NCI-H460 (cell line): ENCODE results near the gene CD200R1. TPM values are rescaled to one million over a fixed set of nuclear protein-coding genes. Genes with fewer than 3 reads are reported as not detected.
A peak's percentile ranks its signal among the peaks of the same experiment; 100 is the strongest.

Experiments used
- DNase-seq: peaks from one replicate; pipeline ENCODE4 v3.0.0-alpha.2; 2016; ENCODE audit warnings: low read depth; ENCODE audit errors: extremely low read depth
- total RNA-seq: library from RNA; depleted of rRNA; stranded (reverse); fragments of >200 nt; shearing (Covaris generic); gene quantifications from 2 replicates; pipeline ENCODE4 v1.2.3, GENCODE V29; 2014; rRNA removed

CD200R1 gene
- total RNA-seq, 1 experiment from 2014 or later = not detected

DNA sequence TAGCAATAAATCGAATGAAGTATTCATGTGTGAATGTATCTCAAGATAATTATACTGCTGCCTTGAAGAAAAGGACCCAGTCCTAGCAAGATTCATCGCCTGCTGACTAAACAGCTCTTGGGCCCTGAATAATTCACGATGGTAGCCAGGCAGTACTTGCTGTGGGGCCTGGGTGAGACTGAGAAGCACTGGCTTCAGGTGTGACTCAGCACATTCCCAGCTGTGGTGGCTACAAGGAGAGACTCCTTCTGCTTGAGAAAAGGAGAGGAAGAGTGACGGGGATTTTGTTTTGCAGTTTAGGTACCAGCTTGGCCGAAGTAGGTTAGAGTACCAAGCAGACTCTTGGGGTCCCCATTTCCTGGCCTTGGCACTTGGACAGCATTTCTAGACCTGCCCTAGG, 80.6 kb downstream of the CD200R1 start:
- peak; percentile 19 for DNase-seq

DNA sequence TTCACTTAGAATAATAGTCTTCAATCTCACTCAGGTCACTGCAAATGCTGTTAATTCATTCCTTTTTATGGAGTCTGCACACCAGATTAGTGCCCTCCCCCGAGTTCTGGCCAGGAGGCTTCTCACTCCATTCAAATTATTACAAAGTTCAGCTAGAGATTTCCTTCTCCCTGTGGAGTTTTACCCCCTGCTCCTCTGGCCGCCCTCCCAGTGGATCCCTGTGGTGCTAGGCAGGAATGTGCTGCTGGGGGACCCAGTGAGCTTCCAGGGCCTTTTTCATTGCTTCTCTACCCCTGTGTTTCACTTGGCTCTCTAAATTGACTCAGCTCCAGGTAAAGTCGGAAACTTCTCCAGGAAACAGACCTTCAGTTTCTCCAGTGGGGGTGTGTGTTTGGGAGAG, 85.5 kb downstream of the CD200R1 start:
- DNase-seq = no peak

DNA sequence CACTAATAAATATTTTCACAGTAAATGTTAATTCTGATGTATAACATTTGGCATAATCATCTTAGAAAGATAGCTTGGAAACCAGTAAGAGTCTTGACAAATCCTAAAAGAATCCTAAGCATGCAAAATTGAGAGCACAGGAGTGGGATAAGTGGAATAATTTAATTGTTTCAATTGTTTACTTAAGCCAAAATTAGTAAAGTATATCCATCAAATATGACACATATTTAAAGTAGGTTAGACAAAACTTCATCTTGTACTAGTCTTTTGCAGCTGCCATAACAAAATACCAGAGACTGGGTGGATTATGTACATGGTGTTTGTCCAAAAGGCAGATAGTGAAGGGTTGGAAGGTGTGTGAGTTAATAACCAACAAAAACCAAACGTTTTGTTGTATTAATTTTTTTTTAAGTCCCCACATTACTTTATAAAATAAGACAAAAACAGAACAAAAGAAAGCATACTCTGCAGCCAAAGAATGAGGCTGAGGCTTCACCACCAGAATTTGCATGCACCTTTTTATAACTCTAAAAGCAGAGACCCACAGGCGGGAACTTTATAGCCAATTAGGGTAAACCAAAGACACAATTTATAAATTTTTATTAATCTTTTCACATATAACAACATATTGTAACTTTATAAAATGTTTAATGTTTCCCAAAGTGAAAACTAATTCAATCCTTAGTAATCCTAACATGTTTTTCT, 86.4 kb downstream of the CD200R1 start:
- no peak for DNase-seq

DNA sequence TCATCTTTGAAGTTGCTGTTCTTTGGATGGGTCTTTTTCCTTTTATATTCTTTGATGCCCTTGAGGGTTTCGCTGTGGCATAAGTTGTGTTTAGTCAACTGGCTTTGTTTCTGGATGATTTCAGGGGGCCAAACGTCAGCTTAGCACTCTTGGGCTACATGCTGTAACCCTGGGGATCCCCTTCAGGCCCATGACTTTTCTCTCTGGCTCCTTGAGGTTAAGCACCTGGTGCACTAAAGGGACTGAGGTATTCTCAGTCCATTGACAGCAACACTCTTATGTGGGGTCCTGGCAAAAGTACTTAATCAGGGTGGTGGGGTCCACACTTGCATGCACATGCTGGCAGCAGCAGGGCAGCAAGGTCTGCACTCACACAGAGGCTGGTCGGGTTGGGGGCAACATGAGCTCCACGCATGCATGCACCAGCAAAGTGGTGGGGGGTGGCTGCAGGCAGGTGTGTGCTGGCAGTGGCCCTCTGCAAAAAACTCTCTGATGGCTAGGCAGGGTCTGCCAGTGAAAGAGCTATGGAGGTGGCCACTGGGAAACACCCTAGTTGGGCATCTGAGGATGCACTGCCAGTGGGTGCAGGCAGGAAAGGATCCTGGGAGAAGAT, 90.1 kb downstream of the CD200R1 start:
- no peak for DNase-seq

DNA sequence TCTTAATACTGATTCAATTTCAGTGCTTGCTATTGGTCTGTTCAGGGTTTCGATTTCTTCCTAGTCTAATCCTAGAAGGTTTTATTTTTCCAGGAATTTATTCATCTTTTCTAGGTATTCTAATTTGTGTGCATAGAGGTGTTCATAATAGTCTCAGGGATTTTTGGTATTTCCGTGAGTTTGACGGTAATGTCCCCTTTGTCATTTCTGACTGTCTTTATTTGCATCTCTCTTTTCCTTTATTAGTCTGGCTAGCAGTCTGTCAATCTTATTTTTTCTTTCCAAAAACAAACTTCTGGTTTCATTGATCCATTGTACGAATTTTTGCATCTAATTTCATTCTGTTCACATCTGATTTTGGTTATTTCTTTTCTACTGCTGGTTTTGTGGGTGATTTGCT, 93.0 kb downstream of the CD200R1 start:
- DNase-seq = no peak

DNA sequence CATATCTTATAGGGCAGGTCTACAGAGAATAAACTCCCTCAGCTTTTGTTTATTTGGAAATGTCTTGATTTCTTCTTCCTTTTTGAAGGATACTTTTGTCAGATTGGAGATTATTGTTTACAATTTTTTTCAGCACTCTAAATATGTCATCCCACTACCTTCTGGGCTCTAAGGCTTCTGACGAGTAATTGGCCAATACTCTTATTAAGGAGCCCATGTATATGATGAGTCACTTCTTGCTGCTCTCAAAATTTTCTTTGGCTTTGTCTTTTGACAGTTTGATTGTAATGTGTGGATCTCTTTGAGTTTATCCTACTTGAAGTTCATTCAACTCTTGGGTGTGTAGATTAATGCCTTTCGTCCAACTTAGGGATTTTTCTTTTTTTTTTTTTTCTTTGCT, 99.3 kb downstream of the CD200R1 start:
- DNase-seq = no peak

DNA sequence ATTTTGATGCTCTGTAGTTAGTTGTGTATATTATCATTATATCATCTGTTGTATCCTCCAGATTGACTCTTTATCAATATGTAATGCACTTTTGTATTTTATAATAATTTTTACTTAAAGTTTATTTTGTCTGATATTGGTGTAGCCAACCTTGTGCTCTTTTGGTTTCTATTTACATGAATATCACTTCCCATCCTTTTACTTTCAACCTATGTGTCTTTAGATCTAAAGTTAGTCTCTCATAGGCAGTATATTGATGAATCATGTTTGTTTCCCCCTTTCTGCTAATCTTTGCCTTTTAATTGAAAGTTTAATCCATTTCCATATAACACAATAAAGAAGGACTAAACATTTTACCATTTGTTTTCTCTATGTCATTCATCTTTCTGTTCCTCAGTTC, 100.2 kb downstream of the CD200R1 start:
- DNase-seq = no peak

DNA sequence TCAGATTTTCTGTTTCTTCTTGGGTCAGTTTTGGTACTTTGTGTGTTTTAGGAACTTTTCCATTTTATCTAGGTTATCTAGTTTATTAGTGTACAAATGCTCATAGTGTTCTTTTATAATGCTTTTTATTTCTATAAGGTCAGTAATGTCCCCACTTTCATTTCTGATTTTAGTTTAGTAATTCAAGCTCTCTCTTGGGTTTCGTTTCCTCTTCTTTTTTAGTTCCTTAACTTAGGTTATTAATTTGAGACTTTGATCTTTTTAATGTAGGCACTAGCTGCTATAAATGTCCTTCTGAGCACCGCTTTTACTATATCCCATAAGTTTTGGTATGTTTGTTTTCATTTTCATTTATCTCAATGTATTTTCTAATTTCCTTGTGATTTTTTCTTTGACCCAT, 101.3 kb downstream of the CD200R1 start:
- no peak for DNase-seq

DNA sequence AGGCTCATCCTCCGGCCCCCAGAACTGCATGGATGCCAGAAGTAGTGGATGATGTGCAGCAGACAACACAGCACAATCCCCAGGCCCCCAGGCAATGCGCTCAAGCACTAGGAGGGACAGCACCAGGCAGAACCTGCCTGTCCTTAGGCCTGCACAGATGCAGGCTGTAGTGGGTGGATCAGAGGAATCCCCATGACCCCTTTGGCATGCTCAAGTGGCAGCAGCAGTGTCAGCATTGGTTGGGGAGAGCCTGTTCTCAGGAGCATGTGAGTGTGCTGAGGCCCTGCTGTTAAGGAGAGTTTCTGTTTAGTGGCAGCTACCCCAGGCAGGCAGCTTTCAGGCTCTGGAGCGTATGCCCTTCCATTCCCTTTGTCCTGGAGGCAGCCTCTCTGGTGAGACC, 103.2 kb downstream of the CD200R1 start:
- DNase-seq = no peak

Other genes with a start within 250 kb of the CD200R1 start
- not detected in 2 replicates for gene CD200R1L, start 128.2 kb downstream of the CD200R1 start, total RNA-seq
- 17.1 and 17.6 TPM in 2 replicates for gene GTPBP8, start 15.9 kb upstream of the CD200R1 start, total RNA-seq
- not detected in 2 replicates for gene BOC, start 236.5 kb upstream of the CD200R1 start, total RNA-seq